Dermis microvascular lymphatic vessel endothelial cell (primary cell): Measurements from ENCODE around the gene LMX1B. TPM values are rescaled to one million over a fixed set of nuclear protein-coding genes. Genes with fewer than 3 reads are reported as not detected.
"Not testable (repeated sequence)": the region's sequence is repeated elsewhere in the genome, so short reads cannot be mapped to it uniquely, and the experiment has no call there.

Experiments
- DNase-seq, 2 donors: peaks; one replicate each; pipeline versions ENCODE4 v3.0.0 to v3.0.0-alpha.2; 2010; ENCODE audit warnings: low read depth in 2 of 2
- total RNA-seq: library from RNA; depleted of rRNA; stranded (reverse); fragments of >200 nt; gene quantifications from 2 replicates; pipeline ENCODE4 v1.2.1, GENCODE V29; 2014

LMX1B gene
- total RNA-seq, 1 donor from 2014 or later: 0.13 TPM

DNA sequence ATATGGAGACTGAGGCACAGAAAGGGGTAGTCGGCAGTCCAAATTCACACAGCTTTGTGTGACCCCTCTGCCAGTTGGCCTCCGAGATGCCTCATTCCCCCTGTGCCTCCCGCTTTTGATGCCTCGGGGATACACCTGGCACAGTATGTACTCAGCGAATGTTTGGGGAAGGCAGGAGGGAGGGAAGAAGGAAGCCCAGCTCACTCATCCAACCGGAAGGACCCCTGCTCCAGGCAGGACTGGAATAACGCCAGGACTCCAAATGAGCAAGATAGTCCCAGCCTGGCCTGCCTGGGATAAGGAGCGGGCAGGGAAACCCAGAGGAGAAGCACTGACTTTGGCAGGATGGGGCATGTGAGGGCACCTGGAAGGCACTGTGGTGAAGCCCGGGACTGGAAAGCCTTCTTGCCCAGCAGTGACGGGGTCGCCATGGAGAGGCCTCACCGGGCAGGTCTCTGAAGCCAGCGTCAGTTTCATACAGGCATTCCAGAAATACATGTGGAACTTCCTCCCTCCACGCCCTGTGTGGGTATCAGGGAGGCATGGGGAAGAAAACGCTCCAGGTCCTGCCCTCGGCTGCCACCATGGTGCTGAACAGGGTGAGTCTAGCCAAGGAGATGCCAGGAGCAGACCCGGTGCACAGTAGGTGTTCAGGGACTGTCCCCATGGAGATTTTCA, 20.3 kb downstream of the LMX1B start:
- DNase-seq: no peak

DNA sequence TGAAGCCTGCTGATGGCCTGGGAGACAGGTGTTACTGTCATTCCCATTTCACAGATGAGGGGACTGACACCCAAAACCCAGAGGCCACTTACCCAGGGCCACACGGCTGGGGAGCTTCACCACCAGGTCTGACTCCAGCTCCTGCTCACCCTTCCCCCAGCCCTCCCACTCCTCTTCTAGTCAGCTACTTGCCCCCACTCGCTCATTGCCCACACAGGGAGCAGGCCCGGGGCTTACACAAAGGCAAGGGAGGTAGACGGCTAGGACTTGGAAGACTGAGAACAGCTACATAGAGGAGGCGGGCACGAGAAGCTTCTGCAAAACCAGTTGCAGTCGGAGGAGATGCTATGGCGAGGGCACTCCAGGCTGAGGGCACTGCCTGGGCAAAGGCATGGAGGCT, 21.3 kb downstream of the LMX1B start:
- DNase-seq: no peak

DNA sequence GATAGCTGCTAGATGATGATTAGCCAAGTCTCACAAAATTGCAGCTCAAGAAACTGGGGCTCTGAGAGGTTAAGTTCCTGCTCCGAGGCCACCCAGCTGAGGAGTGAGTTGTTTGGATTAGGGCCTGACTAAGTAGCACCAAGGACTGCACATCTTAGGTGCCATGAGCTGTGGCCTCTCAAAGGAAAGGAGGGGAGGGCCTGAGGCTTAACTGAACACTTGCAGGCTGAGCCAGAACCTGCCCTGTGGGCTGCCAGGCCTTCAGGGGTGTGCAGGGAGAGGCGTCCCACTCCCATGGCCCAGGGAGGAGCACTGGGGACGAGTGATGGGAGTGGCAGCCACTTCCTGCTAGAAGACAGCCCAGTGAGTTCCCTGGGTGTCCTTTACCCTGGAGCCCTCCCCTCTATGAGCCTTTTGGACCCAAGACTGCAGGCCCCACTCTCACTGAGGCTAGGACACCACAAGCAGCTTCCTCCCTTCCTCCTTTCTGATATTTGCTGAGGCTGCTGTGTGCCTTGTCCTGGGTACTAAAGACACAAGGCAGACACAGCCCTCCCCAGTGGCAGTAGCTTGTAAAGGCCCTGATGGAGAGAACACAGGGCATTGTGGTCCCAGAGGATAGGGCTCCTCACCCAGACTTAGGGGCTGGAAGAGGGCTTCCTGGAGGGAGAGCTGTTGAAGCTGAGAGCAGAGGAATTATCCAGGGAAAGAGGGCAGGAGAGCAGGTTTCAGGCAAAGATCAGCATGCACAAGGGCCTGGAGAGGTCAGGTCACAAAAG, 22.1 kb downstream of the LMX1B start:
- no peak for DNase-seq

DNA sequence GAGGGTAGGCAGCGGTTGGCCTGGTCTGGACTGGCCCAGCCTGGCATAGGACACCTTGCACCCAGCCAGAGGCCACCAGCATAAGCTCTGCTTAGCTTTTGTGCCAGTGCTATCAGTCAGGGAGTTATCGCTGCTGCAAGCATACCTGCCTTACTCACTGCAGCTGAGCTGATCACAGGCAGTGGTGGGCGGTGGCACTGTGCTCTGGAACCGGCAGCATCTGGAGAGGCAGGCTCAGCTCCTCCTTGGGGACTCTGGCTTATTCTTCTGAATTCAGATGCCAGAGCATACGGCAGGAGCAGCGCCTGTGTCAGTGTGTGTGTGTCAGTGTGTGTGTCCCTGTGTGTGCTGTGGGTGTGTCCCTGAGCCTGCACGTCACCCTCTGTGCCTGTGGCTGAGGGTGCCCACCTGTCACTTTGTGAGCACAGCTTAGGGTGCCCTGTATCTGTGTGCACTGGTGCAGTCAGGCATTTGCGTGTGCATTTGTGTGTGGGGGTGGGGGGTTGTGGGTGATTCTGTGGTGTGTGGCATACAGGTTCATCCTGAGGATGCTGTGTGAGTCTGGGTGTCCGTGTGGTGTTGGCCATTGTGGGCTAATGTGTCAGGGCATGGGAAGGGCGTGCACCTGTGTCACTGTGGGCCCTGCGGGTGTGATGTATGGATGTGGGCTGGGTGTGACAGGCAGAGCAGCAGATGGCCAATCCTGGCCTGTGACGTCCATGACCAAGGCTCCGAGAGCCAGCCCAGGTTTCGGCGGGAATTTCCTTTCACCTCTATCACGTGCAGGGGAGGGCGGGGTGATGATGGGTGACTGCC, 23.5 kb downstream of the LMX1B start:
- DNase-seq: no peak

DNA sequence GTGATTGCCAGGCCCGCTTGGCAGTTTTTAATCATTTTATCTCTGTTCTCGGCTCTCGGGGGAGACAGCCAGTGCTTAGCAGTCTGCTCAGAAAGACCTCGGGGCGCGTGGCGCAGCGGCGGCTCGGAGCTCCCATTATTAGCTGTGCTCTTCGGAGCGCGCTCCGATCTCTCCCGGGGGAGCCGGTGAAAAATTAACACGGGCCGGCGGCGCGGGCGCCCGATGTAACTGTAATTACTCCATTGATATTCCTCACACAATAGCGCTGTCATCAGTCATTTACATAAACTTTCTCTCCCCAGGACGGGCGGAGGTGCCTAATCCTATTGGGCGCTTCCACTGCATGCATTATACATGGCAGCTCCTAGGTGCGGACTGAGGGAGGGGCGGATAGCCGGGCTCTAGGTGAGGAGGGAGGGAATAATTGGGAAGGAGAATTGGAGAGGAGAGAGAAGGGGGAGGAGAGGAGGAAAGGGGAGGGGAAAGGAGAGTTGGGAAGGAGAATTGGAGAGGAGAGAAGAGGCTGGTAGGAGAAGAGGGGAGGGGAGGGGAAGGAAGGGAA, 24.9 kb downstream of the LMX1B start:
- DNase-seq: no peak

DNA sequence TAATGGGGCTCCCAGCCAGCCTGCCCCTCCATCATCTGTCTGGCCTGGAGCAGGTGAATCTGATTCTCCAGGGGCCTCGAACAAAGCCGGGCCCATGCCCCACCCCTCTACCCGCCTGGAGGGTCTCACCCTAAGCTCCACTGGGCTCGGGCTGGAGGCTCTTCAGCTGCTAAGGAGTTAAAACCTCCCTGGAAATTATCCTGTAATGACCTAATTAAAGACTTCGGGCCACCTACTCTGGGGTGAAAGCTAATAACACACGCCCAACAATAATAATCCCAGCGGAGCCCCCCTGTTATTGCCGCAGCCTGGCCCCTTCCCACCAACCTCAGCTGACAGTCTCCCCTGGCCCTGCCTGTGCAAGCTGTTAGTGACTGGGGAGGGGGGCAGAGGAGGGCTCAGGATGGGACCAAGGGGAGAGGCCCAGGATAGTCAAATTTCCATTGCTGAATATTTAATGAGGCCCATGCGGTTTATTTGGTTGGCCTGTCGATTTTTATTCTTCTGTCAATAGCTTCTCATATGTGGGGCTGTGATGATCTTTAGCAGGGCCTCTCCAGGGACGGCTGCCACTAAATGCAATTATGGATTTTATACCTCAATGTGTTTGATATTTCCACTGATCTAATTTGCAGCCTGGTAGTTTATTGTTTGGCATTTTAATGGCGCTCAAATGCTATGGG, 25.7 kb downstream of the LMX1B start:
- DNase-seq: no peak

DNA sequence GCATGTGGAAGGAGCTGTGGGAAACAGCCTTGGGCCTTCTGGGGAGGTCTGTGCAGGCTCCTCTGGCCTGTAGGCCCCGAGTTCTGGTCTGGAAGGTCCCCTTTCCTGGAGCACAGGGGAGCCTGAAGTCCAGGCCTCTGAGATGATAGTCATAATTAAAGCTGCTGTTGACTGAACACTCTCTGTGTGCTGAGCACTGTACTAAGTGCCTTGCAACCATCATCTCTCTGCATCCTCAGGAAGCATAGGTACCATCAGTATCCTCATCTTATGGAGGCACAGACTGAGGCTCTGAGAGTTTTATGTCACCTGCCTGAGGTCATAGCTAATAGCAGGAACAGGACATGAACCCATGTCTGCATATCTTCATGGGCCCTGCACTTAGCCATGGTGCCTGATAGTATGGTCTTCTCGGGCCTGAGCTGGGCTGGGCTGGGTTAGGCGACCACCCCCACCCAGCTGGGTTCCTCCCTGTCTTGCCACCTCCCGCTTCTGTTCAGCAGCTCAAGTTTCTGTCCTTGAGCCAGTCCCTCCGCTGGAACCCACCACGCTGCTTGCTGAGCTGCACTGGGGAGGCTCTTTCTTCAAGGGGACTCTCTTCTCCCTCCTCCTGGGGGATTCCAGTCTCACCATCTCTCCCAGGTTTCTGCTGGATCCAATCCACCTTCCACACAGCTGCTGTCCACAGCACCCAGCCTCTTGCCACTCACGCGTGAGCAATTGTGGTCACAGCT, 27.6 kb downstream of the LMX1B start:
- DNase-seq: no peak

DNA sequence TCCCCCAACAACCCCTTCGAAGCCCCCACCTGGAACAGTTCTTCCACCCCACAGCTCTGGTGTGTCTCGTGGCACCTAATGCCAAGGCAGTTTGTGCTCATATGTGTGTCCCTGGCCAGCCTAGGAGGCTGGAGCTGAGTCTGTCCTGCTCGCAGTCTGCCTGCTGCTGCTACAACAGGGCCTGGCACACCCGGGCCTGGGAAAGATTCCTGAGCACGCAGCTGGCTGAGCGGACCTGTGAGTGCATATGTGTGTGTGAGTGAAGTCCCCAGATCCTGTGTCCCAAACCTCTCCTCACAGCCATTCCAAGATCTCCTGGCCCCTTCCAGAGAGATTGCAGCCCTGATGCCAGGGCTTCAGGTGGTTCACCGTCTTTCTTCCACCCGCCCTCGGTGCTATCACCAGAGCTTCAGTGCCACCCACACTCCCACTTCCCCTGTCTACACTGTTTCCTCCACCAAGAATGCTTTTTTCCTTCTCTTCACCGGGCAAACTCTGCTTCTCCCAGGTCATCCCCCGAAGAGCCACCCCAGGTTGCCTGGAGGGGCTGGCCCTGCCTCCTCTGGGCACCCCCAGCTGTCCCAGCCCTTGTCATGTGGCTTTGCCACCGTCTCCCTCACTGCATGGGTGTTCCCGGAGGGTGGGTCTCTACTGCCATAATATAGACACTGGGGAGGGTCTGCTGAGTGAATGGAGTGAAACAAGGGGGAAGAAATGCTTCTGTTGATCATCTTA, 28.4 kb downstream of the LMX1B start:
- no peak for DNase-seq

DNA sequence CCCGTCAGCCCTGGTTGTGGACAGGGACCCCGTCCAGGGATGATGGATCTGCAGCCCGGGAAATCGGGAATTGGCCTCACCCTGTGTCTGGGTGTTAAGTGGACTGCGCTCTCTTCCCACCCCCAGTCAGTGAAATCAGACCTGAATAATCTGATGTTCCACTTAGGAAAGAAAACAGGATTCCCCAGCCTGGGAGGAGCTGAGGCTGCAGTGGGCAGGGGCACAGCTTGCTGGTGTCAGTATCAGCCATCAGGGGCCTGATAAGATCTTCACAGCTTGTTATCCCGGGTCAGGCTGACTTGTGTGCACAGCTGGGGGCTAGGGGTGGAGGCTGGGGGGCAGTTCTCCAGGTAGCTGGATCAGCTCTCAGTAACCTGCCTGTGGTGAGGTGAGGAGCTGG, 29.1 kb downstream of the LMX1B start:
- no peak for DNase-seq

DNA sequence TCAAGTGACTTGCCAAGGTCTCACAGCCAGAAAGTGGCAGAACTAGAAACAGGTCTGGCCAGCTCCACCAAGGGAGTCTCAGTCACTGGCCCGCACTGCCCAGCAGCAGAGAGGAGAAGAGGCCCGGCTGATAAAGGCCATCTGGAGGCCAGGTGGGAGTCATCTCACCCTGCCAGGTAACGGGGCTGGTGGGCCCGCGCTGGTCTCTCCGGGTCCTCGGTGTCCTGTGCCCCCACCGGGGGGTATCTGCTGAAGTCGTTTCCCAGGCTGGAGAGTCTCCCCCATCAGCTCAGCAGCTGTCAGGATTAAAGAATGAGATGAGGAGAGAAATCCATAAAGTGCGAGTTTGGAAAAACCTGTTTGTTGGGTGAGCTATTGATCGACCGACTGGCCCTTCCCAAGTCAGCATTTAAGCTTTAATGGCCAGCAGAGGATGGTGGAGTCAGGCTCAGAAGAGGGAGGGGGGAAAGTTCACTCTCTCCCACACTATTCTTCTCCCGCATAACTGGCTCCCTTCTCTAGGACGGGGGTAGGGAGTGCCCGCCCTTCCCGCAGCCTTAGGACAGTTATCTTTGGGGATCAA, 30.3 kb downstream of the LMX1B start:
- no peak for DNase-seq

DNA sequence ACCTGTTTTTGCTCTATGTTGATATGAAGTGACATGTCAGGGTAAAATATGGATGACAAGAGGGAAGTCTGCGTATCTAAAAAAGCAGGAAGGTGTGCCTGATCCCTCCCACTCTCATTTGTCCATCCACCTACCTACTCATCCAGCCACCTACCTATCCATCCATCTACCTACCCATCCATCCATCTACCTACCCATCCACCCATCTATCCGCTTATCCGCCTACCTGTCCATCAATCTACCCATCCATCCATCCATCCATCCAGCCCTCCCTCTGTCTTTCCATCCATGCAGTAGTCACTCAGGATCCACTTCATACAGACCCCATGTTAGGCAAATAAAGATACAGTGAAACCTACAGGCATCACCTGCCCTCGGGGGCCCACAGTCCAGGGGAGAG, 32.4 kb downstream of the LMX1B start:
- no peak for DNase-seq

DNA sequence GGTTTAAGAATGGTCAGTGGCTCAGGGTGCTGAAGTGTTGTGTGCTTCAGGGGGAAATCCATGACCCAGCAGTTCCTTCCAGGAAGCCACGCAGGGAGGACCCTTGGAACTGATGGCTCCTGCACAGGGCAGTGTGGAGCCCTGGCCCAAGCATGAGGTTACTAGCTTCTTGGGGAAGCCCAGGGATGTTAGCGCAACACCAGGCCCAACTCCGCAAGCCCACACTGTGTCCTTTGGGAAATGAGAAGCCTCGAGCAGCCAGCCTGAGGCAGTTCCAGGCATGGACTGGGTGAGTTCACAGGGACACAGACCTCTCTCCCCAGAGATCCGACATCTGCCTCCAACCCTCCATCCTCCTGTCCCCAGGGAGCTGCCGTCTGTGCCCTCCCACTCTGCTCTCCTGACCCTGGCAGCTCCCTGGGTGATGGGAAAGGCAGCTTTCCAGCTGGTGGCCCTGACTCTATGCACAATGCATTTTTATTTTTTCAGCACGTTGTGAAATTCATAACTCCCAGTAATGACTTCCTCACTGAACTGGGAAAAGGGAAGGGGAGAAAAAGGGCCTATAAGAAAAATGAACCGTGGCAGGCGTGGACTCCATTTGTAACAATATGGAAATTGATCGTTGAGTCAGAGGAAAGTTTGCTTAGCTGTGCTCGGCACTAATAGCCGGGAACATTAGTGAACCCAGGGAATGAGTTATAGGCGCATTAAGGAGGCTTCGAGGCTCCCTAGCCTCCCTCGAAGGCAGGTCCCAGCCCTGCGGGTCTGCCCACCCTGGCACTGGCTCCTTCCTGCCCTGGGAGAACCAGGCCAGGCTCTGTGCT, 34.1 kb downstream of the LMX1B start:
- no peak for DNase-seq

DNA sequence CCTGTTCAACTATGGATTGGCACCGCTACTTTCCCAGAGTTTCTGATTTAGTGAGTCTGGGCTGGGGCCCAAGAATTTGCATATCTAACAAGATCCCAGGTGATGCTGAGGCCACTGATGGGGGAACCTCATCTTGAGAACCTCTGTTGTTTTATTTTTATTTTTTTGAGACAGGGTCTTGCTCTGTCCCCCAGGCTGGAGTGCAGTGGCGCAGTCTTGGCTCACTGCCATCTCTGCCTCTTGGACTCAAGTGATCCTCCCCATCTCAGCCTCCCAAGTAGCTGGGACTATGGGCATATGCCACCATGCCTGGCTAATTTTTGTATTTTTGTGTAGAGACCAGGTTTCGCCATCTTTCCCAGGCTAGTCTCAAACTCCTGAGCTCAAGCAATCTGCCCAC, 35.7 kb downstream of the LMX1B start:
- DNase-seq: no peak

DNA sequence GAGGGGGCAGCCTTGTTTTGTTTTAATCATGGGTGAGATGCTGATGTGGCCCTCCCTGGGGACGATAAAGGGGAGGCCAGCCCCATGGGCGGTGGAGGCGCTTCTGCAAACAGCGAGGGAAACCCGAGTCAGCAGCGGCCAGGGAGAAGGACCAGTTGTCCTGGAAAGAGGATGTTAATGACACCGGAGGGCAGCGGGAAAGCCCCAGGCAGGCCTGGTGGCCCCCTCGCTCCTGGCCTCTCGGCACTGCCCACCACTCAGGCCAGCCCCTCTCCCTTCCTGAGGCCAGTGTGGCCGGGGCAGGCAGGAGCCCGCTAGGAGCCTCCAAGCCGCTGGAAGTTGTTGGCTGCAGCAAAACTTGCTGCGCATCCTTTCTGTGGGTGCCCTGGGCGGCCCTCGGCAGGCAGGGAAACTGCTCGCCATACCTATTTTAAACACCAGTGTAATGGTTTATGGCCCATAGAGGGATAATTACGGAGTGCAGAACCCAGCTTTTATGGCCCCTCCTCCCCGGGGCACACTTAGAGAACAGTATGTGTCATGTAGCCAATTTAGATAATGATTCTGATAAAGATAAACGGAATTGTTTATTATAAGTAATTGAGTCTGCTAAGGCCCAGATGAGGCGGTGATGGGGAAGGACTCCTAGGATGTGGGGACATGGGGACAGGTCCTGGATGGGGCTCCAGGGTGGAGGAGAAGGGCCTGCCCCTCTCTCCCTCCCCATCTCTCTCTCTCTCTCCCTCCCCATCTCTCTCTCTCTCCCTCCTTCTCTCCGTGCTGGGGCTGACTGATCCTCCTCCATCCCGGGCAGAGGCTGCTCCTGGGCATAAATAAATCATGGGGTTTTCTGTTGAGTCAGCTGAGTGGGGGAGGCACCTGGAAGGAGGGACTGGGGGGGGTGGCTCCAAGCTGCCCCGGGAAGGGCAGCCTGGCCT, 36.9 kb downstream of the LMX1B start:
- DNase-seq: no peak

DNA sequence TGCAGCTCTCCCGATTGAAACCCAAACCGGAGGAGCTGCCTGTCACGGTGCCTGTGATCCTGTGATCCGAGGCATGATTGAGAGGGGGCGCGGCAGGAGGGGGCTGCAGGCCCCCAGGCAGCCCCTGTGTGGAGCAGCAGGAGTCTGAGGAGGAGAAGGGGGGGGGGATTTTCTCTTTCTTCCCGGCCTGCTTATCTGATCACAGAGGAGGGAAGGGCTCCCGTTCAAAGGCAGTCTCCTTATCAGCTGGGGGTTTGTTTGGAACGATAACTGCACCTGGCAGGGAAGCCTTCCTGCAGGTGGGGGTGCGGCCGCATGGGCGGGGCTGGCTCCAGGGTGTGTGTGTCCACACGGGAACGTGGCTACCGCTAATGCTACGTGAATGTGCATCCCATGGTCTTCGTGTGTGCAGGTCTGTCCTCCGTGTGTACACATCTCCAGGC, 38.4 kb downstream of the LMX1B start:
- no peak for DNase-seq

DNA sequence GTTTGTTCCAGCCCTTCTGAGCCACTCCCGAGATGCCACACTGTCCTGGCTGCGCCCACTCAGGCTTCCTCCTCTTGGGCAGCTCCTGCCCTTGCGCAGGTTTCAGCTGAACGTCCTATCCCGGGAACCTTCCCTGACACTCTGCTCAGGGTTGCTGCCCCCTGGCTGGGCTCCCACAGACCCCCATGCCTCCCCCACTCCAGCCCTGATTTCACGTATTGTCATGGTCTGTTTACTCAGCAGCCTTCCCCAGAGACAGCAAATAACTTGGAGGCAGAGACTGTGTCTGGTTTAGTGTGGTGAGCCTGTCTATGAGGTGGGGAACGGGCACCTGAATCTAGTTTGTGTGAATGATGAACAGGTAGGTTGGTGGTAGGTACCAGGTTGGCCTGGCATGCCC, 40.4 kb downstream of the LMX1B start:
- DNase-seq: no peak

DNA sequence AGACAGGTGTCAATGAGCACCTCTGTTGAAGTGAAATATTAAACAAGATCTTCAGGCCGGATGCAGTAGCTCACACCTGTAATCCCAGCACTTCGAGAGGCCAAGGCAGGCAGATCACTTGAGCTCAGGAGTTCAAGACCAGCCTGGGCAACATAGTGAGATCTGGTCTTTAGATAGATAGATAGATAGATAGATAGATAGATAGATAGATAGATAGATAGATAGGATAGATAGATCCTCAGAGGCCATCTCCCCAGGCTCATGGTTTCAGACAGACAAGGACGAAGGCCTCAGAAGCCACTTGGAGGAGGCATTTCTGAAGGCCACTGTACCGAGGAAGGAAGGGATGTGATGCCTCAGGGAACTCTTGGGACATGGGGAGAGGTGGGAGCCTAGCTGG, 42.5 kb downstream of the LMX1B start:
- not testable (repeated sequence) for DNase-seq
